DMS153 (cell line): ENCODE measurements around the gene DAPK2.
A peak's percentile ranks its signal among the peaks of the same experiment; 100 is the strongest.

Source experiments
- DNase-seq: peaks from one replicate; lab custom pipeline; 2025; lab: John Stamatoyannopoulos, UW

DAPK2 gene

DNA sequence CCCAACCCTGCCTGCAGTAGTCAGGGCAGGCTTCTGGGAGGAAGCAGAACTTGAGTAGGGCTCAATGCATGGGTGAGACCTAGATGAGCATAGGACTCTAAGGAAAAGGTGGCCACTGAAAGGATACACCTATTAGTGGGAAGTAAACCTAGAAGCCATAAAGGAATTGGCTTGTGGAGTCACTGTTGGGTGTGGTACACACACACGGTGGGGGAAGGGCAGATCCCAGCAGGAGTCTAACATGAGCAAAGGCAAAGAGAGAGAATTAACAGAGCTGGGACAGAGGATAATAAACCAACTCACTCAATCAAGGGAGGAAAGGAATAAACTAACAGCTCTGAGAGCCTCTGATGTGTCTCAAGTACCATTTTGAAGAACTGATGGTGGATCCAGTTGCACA is 23.1 kb downstream of the DAPK2 start:
- no peak for DNase-seq

DNA sequence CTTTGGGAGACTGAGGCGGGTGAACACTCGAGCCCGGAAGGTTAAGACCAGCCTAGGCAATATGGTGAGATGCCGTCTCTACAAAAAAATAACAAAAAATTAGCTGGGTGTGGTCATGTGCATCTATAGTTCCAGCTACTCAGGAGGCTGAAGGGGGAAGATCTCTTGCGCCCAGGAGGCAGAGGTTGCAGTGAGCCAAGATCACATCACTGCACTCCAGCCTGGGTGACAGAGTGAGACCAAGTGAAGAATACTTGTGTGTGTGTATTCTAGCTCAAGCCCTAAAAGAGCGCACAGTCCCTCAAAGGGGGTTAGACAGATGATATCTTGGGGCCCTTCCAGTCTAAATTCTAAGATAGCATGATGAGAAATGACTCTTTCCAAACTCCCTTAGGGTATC is 23.7 kb downstream of the DAPK2 start:
- no peak for DNase-seq

GRCh38 chr15:64019764-64020163 is 26.5 kb downstream of the DAPK2 start:
- DNase-seq, result peak; percentile 74

- no peak for DNase-seq
Observed at GRCh38 chr15:64017591-64018163, 28.6 kb downstream of the DAPK2 start.

GRCh38 chr15:64017082-64017588 is 29.1 kb downstream of the DAPK2 start:
- peak; percentile 45 for DNase-seq

- no peak for DNase-seq
Observed at GRCh38 chr15:64016257-64016656, 30.0 kb downstream of the DAPK2 start.

DNA sequence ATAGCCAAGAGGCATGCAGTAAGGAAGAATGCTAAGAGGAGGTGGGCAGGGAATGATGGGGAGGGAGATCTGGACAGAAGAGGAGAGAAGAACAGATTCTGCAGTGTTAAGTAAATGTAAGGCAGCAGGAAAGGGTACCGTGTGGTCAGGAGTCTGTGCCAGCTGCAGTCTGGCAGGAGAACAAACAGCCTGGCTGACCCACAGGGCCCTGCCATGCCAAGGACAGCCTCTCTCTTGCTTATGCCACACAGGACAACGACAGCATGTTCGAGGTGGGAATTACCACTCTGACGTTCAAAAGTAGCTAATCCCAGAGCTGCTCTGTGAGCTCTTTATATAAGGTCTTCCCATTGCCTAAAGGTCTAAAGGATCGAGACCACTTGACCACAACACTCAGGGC is 31.3 kb downstream of the DAPK2 start:
- DNase-seq, result no peak

DNA sequence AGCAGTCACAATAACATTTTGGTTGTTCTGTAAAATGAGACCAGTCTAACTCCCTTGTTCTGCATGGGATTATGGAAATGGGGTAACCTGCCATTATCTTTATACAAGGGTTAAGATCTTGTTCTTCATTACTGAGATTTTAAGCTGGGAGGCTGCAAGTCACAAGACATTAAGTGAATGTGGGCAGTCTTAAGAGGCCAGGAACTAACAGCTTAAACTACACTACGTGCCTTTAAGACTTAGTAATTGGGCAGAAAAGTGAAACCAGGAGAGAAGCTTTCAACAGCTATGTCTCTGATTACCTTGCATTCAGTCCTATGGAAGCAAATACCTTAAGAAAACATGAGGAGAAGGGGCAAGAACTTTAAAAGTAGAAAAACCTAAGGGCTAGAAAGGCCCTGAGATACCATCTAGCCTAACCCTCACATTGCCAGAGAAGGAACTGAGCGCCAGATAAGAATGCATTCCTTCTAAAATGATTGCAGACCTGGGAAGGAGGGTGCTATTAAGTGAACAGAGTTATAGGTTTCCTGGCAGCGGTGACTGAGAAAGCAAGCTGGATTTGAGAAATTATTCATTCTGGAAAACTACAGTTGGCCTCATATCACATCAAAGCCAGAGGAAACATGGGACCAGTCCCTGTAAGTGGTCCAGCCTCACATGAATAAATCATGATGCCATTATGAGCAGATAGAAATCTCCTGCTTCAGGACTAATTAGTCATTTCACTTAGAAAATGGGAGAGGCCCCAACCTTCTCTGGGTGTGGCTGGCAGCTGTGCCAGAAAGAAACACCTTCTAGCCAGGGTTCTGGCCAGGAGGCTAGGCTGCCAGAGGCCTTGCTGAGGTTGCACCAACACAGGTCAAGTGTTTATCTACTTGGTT is 32.9 kb downstream of the DAPK2 start:
- no peak for DNase-seq

DNA sequence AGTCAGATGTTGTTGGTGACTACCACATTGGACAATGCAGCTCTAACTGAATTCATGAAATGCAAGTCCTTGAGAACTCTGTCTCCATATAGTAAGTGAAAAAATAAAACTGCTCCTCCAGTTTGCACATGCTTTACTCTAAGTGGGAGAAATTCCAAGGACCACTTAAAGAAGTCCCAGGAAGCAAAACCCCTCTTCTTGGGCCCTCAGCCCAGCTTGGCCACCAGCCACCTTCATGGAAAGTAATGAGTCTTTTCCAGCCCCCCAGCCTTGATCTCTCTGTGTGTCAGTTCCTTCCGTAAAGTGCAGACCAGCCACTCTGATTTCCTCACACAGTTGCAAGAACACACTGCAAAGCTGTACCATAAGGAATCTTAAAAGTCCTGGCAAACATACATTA is 34.5 kb downstream of the DAPK2 start:
- DNase-seq, result no peak

DNA sequence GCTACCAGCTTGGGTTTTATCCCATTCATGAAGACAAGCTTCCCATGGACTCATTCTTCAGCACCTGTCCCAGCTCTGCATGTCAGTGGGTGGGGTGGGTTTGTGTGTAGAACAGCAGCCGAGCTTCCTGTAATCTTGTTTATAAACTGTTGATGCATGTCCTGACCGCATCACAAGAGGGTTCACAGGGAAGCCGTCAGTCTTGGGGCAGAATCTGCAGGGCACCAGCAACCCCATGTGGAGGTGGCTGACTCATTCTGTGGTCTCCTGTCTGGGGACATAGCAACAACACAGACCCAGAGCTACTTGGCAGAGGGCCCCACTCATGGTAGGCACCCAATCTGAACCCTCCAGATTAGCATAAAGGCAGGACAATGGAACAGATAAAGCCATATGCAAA is 35.6 kb downstream of the DAPK2 start:
- peak; percentile 58 for DNase-seq

DNA sequence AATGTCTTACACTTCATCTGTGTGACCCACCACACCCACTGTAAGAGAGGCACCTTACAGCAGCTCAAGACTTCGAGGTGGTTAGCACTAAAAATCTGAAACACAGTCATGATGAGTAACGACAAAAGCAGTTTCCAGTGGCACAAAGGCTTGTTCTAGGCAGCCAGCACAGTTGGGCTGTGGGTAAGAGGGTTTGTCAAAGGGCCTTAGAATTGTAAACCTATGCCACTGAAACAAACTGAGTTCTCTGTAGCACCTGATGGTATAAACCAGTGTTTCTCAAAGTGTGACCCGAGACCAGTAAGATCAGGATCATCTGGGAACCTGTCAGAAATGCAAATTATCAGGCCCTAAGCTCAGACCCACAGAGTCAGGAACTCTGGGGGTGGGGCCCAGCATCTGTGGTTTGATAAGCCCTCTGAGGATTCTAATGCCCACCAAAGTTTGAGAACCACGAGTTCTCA is 36.5 kb downstream of the DAPK2 start:
- no peak for DNase-seq

GRCh38 chr15:64009241-64009640 is 37.0 kb downstream of the DAPK2 start:
- DNase-seq, result no peak

DNA sequence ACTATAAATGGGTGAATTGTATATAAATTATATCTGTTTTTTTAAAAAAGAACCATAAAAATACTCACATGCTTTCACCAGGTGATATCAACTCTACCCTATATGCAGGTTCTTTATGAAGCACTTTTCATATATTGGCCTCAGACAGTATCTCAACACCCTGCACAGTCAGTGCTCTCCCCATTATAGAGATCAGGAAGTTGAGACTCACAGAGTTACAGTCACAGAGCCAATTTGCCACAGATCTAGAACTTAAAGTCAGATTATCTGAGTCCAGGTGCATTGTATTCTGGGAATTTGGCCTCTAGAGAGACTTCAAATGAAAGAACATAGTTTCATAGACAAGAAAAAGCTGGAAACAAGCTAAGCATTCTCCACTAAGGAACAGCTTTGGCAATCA is 38.1 kb downstream of the DAPK2 start:
- DNase-seq, result no peak

DNA sequence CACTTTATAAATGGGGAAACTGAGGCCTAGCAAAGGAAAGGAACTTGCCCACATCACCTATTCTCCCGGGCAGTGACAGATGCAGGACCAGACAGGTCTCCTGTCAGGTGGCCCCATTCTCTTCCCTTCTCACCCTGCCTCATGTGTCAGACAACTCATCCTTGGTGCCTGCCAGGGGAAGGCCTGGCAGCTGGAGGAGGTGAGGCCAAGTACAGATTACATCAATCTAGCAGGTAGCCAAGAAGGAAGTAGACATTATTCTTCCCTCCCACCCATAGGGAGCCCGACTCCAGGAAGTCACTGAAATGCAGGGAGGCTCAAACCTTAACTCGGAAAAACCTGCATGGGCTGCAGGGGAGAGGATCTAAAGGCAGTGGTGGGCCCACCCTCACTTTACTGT is 39.6 kb downstream of the DAPK2 start:
- DNase-seq, result no peak

- peak; percentile 5 for DNase-seq
Observed at GRCh38 chr15:64004587-64004986, 41.7 kb downstream of the DAPK2 start.

DNA sequence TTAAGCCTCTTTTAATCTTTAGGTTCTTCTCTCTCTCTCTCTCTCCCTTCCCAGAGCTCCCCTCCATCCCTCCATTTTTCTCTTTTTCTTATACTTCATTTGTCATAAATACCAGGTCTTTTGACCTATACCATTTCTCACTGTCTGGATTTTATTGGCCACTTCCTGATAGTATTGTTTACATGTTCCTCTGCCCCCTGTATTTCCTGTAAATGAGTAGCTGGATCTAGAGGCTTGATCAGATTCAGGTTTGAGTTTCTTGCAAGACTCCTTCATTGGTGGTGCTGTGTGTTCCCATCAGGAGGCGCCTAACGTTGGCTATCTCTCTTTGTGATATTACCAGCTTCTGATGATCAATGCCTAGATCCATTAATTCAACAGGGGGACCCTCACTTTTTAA is 42.2 kb downstream of the DAPK2 start:
- no peak for DNase-seq

DNA sequence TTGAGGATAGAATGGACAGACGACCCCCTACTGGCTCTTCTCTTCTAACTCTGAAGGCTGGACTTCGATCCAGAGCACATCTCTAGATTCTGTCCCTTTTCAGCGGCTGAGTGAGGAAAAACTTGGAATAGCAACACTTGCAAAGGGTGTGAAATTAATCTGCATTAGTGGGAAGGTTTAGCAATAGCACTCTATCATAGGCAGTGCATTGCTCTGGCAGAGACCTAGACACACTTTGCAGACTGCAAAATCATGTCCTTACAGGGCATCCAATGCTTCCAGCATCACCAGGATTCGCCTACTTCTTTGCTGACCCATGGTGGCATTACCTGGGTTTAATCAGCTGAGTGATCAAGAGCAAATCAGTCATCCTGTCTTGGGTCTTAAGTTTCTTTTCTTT is 43.1 kb downstream of the DAPK2 start:
- no peak for DNase-seq

- no peak for DNase-seq
Observed at GRCh38 chr15:64001148-64001547, 45.1 kb downstream of the DAPK2 start.

GRCh38 chr15:64000183-64000951 is 45.9 kb downstream of the DAPK2 start:
- DNase-seq, result no peak

DNA sequence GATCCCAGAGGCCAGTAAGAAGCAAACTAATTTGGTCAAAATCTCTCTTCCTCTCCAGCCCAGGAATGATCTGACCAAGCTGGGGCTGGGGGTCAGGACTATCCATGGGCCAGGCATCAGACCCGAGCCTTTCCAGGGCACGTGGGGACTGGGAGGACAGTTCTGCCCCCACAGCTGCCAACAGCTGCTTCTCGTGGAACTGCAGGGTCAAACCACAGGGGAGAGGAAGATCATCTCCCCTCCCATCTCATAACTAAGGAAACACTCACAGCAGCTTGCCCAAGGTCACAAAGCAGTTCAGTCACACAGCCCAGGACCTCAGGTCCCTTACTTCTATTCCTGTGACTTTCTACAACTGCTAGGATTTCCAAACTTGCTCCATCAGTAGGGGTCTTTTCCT is 47.1 kb downstream of the DAPK2 start:
- no peak for DNase-seq

GRCh38 chr15:63998489-63998888 is 47.8 kb downstream of the DAPK2 start:
- DNase-seq, result no peak

DNA sequence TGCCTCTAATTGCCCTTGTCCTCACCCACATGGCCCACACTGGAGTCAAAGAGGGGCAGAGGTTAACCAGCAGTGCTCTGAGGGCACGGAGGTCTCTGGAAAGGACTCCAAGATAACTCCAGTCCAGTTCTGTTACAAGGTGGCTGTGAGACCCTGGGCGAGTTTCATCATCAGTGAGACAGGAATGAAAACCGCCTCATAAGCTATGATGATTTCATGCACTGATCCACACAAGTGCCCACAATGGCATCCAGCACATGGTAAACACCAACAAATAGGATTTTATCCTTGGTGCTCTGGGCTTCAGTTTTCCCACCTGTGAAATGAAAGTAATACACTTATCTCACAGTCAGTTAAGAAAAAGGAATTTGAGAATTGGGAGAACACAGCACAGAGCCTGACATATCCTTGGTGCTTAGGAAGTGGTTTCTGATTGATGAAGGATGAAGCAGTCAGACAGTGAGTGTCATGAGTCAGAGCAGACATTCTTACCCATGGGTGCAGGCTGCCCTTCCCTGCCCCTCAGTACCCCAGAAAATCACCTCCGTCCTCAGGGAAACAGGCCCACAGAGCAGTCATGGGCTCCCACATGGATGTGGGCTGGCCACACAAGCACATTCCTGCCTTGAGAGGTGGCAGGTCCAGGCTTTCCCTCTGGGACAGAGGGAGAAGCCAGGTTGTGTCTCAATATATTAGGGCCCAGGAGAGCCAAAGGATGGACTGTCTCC is 48.4 kb downstream of the DAPK2 start:
- DNase-seq, result no peak
